Liver (tissue), 9 donors: Measurements from ENCODE around the gene METTL2B. TPM values are rescaled to one million over a fixed set of nuclear protein-coding genes. Genes with fewer than 3 reads are reported as not detected.
"Not testable (repeated sequence)": the region's sequence is repeated elsewhere in the genome, so short reads cannot be mapped to it uniquely, and the experiment has no call there.

Source experiments
- DNase-seq: peaks from one replicate; pipeline ENCODE4 v3.0.0-alpha.2; 2017; ENCODE audit warnings: low spot score
- H3K27ac ChIP-seq, 2 donors: one replicate each; pipeline ENCODE4 v1.7.0; 2013; ENCODE audit warnings: inconsistent platforms in 2 of 2, low read length in 2 of 2, control low read depth in 1 of 2, low read depth in 1 of 2, mild to moderate bottlenecking in 1 of 2
- H3K27me3 ChIP-seq, 4 donors: one replicate each; pipeline versions ENCODE4 v1.6.1 to v1.7.0; 2013; ENCODE audit warnings: low read length in 3 of 4, inconsistent platforms in 1 of 4, mild to moderate bottlenecking in 1 of 4, moderate library complexity in 1 of 4; ENCODE audit not compliant: control insufficient read depth in 4 of 4, insufficient read depth in 4 of 4
- H3K36me3 ChIP-seq, 4 donors: one replicate each; pipeline versions ENCODE4 v1.6.1 to v1.7.0; 2013; ENCODE audit warnings: low read length in 3 of 4, mild to moderate bottlenecking in 3 of 4, low read depth in 1 of 4, moderate library complexity in 1 of 4; ENCODE audit not compliant: control insufficient read depth in 4 of 4, insufficient read depth in 3 of 4
- H3K4me1 ChIP-seq, 4 donors: one replicate each; pipeline versions ENCODE4 v1.6.1 to v1.7.0; 2013; ENCODE audit warnings: low read length in 3 of 4, mild to moderate bottlenecking in 3 of 4, moderate library complexity in 1 of 4; ENCODE audit not compliant: control insufficient read depth in 4 of 4, insufficient read depth in 4 of 4
- H3K4me3 ChIP-seq, 3 donors: one replicate each; pipeline versions ENCODE4 v1.6.1 to v1.7.0; 2013; ENCODE audit warnings: low read length in 3 of 3, control low read depth in 1 of 3, low read depth in 1 of 3, mild to moderate bottlenecking in 1 of 3
- H3K9ac ChIP-seq, 2 donors: one replicate each; pipeline ENCODE4 v1.7.0; 2013; ENCODE audit warnings: low read length in 2 of 2, mild to moderate bottlenecking in 2 of 2, moderate library complexity in 2 of 2, control low read depth in 1 of 2, low read depth in 1 of 2
- H3K9me3 ChIP-seq, 4 donors: one replicate each; pipeline versions ENCODE4 v1.6.1 to v1.7.0; 2013; ENCODE audit warnings: low read length in 3 of 4; ENCODE audit not compliant: control insufficient read depth in 4 of 4
- EGR1 ChIP-seq, 2 donors: IDR thresholded peaks; 2 replicates each; pipeline ENCODE4 v1.6.1; 2016 to 2018; ENCODE audit warnings: antibody characterized with exemption in 2 of 2, low read depth in 2 of 2
- HNF4G ChIP-seq: IDR thresholded peaks from 2 replicates; pipeline ENCODE4 v1.6.1; 2016; ENCODE audit warnings: antibody characterized with exemption
- NR2F2 ChIP-seq: IDR thresholded peaks from 2 replicates; pipeline ENCODE4 v1.6.1; 2016; ENCODE audit warnings: antibody characterized with exemption
- RAD21 ChIP-seq, 2 donors: IDR thresholded peaks; 2 replicates each; pipeline ENCODE4 v1.6.1; 2016; ENCODE audit warnings: antibody characterized with exemption in 2 of 2, mild to moderate bottlenecking in 2 of 2
- RXRA ChIP-seq, 2 donors: IDR thresholded peaks; 2 replicates each; pipeline ENCODE4 v1.6.1; 2017 to 2018; ENCODE audit warnings: antibody characterized with exemption in 2 of 2, mild to moderate bottlenecking in 1 of 2
- YY1 ChIP-seq: IDR thresholded peaks from 2 replicates; pipeline ENCODE4 v1.6.1; 2016; ENCODE audit warnings: antibody characterized with exemption, mild to moderate bottlenecking
- WGBS: extraction: QIAGEN DNeasy Blood & Tissue Kit; methylation state at CpG from one replicate; pipeline ENCODE4 v1.1.7; 2013; 5-methylcytosine and 5-hydroxymethylcytosine counted together
- polyA plus RNA-seq, 2 donors: library from polyadenylated mRNA; stranded (reverse) in 1 of 2; unstranded in 1 of 2; fragments of 200-250 nt in 1 of 2; fragments of >200 nt in 1 of 2; fragmentation: Nextera tagmentation in 1 of 2; extraction: Ambion mirVana in 1 of 2; gene quantifications; one replicate each; pipeline versions ENCODE4 v1.2.1 to v1.2.3, GENCODE V29; 2013 to 2015
- total RNA-seq, 2 donors: library from RNA; depleted of rRNA; stranded (reverse); fragments of >200 nt; gene quantifications; one replicate each; pipeline ENCODE4 v1.2.3, GENCODE V29; 2014
- TF ChIP-seq, protein P1 (sequence below): fragments of 150-350 bp; IDR thresholded peaks from 2 replicates; pipeline ENCODE4 v1.5.1; 2017; ENCODE audit warnings: improper control_type of control experiment, low read depth, low read length; ENCODE audit not compliant: missing input control
- TF ChIP-seq, protein P2 (sequence below): IDR thresholded peaks from 2 replicates; pipeline ENCODE4 v1.6.1; 2016; ENCODE audit warnings: antibody characterized with exemption
- TF ChIP-seq, protein P3 (sequence below): IDR thresholded peaks from 2 replicates; pipeline ENCODE4 v1.6.1; 2016; ENCODE audit warnings: antibody characterized with exemption
- donor health status: healthy.
- donor health status: healthy.
- donor health status: healthy.
- donor health status: healthy.
- donor health status: healthy.

Gene METTL2B
- total and polyA plus RNA-seq, 4 donors = 6.8 to 20.7 (median 12.1) TPM

DNA sequence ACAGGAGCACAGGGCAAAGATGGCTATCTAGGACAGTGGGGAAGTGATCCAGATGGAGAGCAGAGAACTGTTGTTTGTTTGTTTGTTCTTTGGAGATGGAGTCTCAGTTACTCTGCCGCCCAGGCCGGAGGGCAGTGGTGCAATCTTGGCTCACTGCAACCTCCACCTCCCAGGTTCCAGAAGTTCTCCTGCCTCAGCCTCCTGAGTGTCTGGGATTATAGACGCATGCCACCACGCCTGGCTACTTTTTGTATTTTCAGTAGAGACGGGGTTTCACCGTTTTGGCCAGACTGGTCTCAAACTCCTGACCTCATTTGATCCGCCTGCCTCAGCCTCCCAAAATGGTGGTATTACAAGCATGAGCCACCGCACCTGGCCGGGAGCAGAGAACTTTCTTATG lies 20.9 kb downstream of the METTL2B start:
- TF ChIP-seq RXRA (IDR thresholded peaks at IDR 0.05) (no peak), RAD21 (IDR thresholded peaks at IDR 0.05) (no peak), EGR1 (IDR thresholded peaks at IDR 0.05; ENCODE audit: low read depth in 2 of 2) (no peak), HNF4G (no peak), YY1 (no peak), NR2F2 (no peak)
- TF ChIP-seq, protein P1, sequence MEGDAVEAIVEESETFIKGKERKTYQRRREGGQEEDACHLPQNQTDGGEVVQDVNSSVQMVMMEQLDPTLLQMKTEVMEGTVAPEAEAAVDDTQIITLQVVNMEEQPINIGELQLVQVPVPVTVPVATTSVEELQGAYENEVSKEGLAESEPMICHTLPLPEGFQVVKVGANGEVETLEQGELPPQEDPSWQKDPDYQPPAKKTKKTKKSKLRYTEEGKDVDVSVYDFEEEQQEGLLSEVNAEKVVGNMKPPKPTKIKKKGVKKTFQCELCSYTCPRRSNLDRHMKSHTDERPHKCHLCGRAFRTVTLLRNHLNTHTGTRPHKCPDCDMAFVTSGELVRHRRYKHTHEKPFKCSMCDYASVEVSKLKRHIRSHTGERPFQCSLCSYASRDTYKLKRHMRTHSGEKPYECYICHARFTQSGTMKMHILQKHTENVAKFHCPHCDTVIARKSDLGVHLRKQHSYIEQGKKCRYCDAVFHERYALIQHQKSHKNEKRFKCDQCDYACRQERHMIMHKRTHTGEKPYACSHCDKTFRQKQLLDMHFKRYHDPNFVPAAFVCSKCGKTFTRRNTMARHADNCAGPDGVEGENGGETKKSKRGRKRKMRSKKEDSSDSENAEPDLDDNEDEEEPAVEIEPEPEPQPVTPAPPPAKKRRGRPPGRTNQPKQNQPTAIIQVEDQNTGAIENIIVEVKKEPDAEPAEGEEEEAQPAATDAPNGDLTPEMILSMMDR = no peak
- TF ChIP-seq, protein P2, sequence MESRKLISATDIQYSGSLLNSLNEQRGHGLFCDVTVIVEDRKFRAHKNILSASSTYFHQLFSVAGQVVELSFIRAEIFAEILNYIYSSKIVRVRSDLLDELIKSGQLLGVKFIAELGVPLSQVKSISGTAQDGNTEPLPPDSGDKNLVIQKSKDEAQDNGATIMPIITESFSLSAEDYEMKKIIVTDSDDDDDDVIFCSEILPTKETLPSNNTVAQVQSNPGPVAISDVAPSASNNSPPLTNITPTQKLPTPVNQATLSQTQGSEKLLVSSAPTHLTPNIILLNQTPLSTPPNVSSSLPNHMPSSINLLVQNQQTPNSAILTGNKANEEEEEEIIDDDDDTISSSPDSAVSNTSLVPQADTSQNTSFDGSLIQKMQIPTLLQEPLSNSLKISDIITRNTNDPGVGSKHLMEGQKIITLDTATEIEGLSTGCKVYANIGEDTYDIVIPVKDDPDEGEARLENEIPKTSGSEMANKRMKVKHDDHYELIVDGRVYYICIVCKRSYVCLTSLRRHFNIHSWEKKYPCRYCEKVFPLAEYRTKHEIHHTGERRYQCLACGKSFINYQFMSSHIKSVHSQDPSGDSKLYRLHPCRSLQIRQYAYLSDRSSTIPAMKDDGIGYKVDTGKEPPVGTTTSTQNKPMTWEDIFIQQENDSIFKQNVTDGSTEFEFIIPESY = no peak
- TF ChIP-seq, protein P3, sequence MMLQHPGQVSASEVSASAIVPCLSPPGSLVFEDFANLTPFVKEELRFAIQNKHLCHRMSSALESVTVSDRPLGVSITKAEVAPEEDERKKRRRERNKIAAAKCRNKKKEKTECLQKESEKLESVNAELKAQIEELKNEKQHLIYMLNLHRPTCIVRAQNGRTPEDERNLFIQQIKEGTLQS = no peak
- Histone ChIP-seq H3K27me3 (no peaks in the 10 kb centered on the region), H3K4me1 (no peaks in the 10 kb centered on the region), H3K36me3 (peaks cover 3 to 36% (median 12%) of the 10 kb centered on the region in 4 donors), H3K4me3 (no peak overlapping the region), H3K27ac (no peak overlapping the region), H3K9me3 (no peaks in the 10 kb centered on the region), H3K9ac (no peak overlapping the region)
- 92% methylated on average over 9 of the region's 9 CpGs for WGBS
- DNase-seq = no peak

DNA sequence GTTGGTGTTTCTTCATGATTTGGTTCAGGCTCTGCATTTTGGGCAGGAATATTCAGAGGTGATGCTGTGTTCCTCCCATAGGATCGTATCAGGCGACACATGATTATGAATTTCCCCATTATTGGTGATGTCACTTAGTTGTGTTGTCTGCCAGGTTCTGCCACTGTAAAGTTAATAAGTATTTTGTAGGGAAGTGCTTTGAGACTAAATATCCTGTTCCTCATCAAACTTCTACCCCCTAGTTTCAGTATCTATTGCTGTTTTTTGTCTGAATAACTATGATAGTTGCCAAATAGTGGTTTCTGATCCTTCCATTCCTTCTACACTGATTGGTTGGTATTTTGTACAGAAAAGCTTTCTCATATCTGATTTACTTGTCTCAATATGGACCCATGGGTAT lies 28.9 kb downstream of the METTL2B start:
- H3K4me1 ChIP-seq, H3K4me3 ChIP-seq, H3K9me3 ChIP-seq, DNase-seq, H3K9ac ChIP-seq, H3K27ac ChIP-seq, H3K27me3 ChIP-seq: not testable (repeated sequence)
- H3K36me3 ChIP-seq = peaks cover 0 to 13% (median 2%) of the 10 kb centered on the region in 4 donors
- 89% methylated on average over 2 of the region's 2 CpGs for WGBS

DNA sequence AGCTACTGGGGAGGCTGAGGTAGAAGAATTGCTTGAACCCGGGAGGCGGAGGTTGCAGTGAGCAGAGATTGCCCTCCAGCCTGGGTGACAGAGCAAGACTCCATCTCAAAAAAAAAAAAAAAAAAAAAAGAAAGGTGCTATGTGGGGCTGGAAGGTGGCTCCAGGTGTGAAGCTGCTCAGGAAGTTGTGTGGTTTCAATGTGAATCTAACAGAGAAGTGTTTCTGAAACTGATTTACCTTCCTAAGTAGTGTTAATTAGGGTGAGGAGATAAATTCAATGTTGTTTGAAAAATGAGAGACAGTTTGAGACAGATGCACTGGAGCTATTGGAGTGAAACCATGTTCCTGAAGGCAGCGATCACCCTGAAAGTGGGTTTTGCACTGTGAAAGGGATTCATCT lies 30.3 kb downstream of the METTL2B start:
- not testable (repeated sequence) for H3K36me3 ChIP-seq, DNase-seq, H3K4me3 ChIP-seq, H3K27ac ChIP-seq, H3K9me3 ChIP-seq, H3K4me1 ChIP-seq, H3K27me3 ChIP-seq, H3K9ac ChIP-seq
- WGBS = 92% methylated on average over 3 of the region's 3 CpGs

DNA sequence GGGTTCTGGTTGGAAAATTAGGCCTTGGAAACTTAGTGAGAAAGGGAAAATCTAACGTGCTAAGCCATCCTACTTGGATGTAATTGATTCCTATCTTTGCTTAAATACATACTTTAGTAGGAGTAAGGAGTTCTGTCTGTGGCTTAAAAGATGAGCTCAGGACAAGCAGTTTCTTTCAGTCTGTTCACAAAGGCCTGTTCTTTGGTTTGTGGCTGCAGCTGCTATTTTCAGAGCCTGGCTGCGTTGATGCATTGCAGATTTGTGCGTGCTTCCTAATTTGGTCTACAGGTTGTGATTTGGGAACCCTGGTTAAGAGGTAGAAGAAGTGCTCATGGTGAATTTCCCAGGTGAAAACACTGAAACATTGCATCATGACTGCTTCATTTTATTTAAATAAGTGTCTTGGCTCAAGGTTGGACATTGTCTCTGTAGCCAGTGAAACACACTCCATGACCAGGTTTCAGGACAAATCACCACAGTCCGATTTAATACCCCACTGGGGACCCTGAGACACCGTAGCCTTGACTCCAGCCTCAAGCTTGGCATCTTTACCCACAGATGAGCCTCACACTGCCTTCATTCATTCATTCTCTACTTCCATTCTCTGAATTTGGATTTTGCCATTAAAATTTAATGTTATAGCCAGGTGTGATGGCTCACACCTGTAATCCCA lies 30.9 kb downstream of the METTL2B start:
- DNase-seq, H3K9me3 ChIP-seq, H3K36me3 ChIP-seq, H3K27ac ChIP-seq, H3K27me3 ChIP-seq, H3K4me1 ChIP-seq, H3K9ac ChIP-seq, H3K4me3 ChIP-seq: not testable (repeated sequence)
- 92% methylated on average over 5 of the region's 5 CpGs for WGBS

DNA sequence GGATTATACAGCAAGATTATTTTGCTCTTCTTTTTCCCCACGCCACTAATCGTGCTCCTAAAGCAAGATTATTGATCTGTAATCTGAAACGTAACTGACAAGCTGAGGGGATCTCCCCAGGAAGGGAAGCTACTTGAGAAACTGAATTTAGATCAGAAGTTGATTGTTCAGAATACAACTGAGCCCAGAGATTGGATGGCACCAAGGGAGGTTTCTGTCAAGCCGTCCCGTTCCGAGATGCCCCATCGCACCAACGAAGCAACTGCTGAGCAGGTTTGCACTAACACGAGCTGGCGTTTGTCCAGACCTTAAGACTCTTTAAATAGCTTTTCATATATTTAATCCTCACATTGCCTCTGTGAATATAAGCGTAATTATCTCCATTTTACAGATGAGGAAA lies 35.1 kb downstream of the METTL2B start:
- H3K27me3 ChIP-seq, H3K27ac ChIP-seq, H3K4me1 ChIP-seq, H3K9me3 ChIP-seq, H3K9ac ChIP-seq, H3K4me3 ChIP-seq, H3K36me3 ChIP-seq, DNase-seq: not testable (repeated sequence)
- WGBS = 76% methylated on average over 11 of the region's 11 CpGs

DNA sequence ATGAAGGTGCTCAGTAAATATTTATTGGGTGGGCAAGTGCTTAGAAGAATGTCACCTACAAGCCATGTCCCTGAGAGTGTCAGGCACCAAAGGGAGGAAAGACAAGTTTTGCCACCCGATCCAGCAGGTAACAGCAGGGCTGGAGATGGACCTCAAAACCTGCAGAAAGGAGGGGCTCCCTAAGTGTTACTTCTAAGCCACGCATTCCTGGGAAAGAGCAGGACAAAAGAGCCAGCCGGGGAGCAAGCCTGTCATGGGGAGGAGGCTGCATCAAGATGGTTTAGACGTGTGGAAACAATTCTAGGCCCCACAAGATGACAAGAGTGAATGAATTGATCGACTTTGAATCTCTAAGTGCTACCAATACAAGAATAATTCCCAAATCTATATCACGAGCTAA lies 38.7 kb downstream of the METTL2B start:
- H3K9me3 ChIP-seq, DNase-seq, H3K4me1 ChIP-seq, H3K27ac ChIP-seq, H3K4me3 ChIP-seq, H3K9ac ChIP-seq, H3K36me3 ChIP-seq, H3K27me3 ChIP-seq: not testable (repeated sequence)
- WGBS = 74% methylated on average over 6 of the region's 6 CpGs
